Upper lobe of left lung (tissue), 6 donors: ENCODE results near the gene ACP6. TPM values are rescaled to one million over a fixed set of nuclear protein-coding genes. Genes with fewer than 3 reads are reported as not detected.
A peak's percentile ranks its signal among the peaks of the same experiment; 100 is the strongest.

Experiments used
- ATAC-seq, 2 donors: fragments of 200-7000 bp; cut with Tn5 transposase; one replicate each; pipeline ENCODE4 v1.9.1; 2022; ENCODE audit warnings: mild to moderate bottlenecking in 2 of 2, moderate library complexity in 2 of 2; ENCODE audit not compliant: low FRiP score in 2 of 2
- DNase-seq, 2 donors: peaks; one replicate each; pipeline ENCODE4 v3.0.0-alpha.2; 2019 to 2020
- H3K27ac ChIP-seq, 4 donors: fragments of 200-600 bp; sonication (generic); one replicate each; pipeline ENCODE4 v1.5.1; 2016 to 2019
- H3K27me3 ChIP-seq, 4 donors: fragments of 200-600 bp; sonication (generic); one replicate each; pipeline ENCODE4 v1.5.1; 2017 to 2019
- H3K36me3 ChIP-seq, 4 donors: fragments of 200-600 bp; sonication (generic); one replicate each; pipeline ENCODE4 v1.5.1; 2016 to 2019
- H3K4me1 ChIP-seq, 4 donors: fragments of 200-600 bp; sonication (generic); one replicate each; pipeline ENCODE4 v1.5.1; 2018 to 2019
- H3K4me3 ChIP-seq, 4 donors: fragments of 200-600 bp; sonication (generic); one replicate each; pipeline ENCODE4 v1.5.1; 2017 to 2019; ENCODE audit warnings: mild to moderate bottlenecking in 2 of 4, moderate library complexity in 1 of 4
- H3K9me3 ChIP-seq, 4 donors: fragments of 200-600 bp; sonication (generic); one replicate each; pipeline ENCODE4 v1.5.1; 2018 to 2019
- CTCF ChIP-seq, 6 experiments: fragments of 450-650 bp in 4 of 6; fragments of 200-600 bp in 2 of 6; sonication (generic) in 2 of 6; IDR thresholded peaks; one replicate each; pipeline ENCODE4 v1.5.1; 2016 to 2019; ENCODE audit warnings: antibody characterized with exemption in 6 of 6
- EP300 ChIP-seq, 4 donors: sonication (generic); formaldehyde crosslinking; IDR thresholded peaks; one replicate each; pipeline ENCODE4 v1.5.1; 2017; ENCODE audit warnings: antibody characterized with exemption in 4 of 4, control low read depth in 2 of 4
- POLR2A ChIP-seq, 4 donors: fragments of 450-650 bp; IDR thresholded peaks; one replicate each; pipeline ENCODE4 v1.5.1; 2016 to 2017; ENCODE audit warnings: antibody characterized with exemption in 4 of 4, mild to moderate bottlenecking in 2 of 4
- POLR2AphosphoS5 ChIP-seq, 2 donors: sonication (generic); formaldehyde crosslinking; IDR thresholded peaks; one replicate each; pipeline ENCODE4 v1.5.1; 2017; ENCODE audit warnings: antibody characterized with exemption in 2 of 2
- WGBS, 2 donors: methylation state at CpG; one replicate each; pipeline ENCODE4 v1.1.5; 2017 to 2018; 5-methylcytosine and 5-hydroxymethylcytosine counted together
- total RNA-seq, 6 donors: library from RNA; depleted of rRNA in 4 of 6; stranded (reverse); fragments of >200 nt in 4 of 6; gene quantifications; one replicate each; pipeline versions ENCODE4 v1.1.0 to v1.2.1, GENCODE V29; 2016 to 2021
- donor health status: DM: no; HTN: no; CAD: no; lungs with moderate emphysema.
- donor health status: DM: no; HTN: yes; CAD: no; lungs with severe emphysema.

ACP6 gene
- total RNA-seq, 6 donors from 2014 or later: 8.1 to 60.8 (median 21.6) TPM

GRCh38 chr1:147647796-147648633, 22.3 kb downstream of the ACP6 start:
- no peaks in the 10 kb centered on the region for H3K4me1 ChIP-seq
- H3K27ac ChIP-seq: peak overlapping the region in 3 of 4 donors; percentile 3 to 77 (median 67)
- ATAC-seq: peak in 1 of 2 donors; percentile 47
- 70 to 93% methylated on average over 7 to 12 of the region's 13 CpGs for WGBS, 2 donors
- no peaks in the 10 kb centered on the region for H3K9me3 ChIP-seq
- TF ChIP-seq EP300 (IDR thresholded peaks at IDR 0.05): no peak
- no peak for TF ChIP-seq POLR2AphosphoS5 (IDR thresholded peaks at IDR 0.05)
- no peak for TF ChIP-seq POLR2A (IDR thresholded peaks at IDR 0.05)
- peak; percentile 18 to 43 for DNase-seq
- H3K27me3 ChIP-seq: no peaks in the 10 kb centered on the region
- peaks cover 7 to 62% (median 25%) of the 10 kb centered on the region in 4 donors for H3K36me3 ChIP-seq
- H3K4me3 ChIP-seq: peak overlapping the region in 1 of 4 donors; percentile 8

GRCh38 chr1:147643974-147644373, 26.4 kb downstream of the ACP6 start:
- peaks cover 0 to 29% (median 4%) of the 10 kb centered on the region in 4 donors for H3K36me3 ChIP-seq
- ATAC-seq (no peak), DNase-seq (no peak)
- H3K27me3 ChIP-seq: no peaks in the 10 kb centered on the region
- TF ChIP-seq POLR2AphosphoS5 (IDR thresholded peaks at IDR 0.05): no peak
- TF ChIP-seq POLR2A (IDR thresholded peaks at IDR 0.05): no peak
- no peak for TF ChIP-seq EP300 (IDR thresholded peaks at IDR 0.05)
- TF ChIP-seq CTCF (IDR thresholded peaks at IDR 0.05): no peak
- H3K4me1 ChIP-seq: peaks cover 7 to 10% (median 7%) of the 10 kb centered on the region in 4 donors
- no peaks in the 10 kb centered on the region for H3K9me3 ChIP-seq
- H3K4me3 ChIP-seq: no peak overlapping the region
- WGBS, 2 donors: 91 to 92% methylated on average over 3 of the region's 3 CpGs
- no peak overlapping the region for H3K27ac ChIP-seq

- Histone ChIP-seq H3K9me3 (no peaks in the 10 kb centered on the region), H3K27me3 (no peaks in the 10 kb centered on the region), H3K4me1 (peaks cover 7 to 10% (median 7%) of the 10 kb centered on the region in 4 donors), H3K36me3 (peaks cover 0 to 15% (median 0%) of the 10 kb centered on the region in 4 donors), H3K4me3 (no peak overlapping the region), H3K27ac (no peak overlapping the region)
- TF ChIP-seq POLR2AphosphoS5 (IDR thresholded peaks at IDR 0.05) (no peak), CTCF (IDR thresholded peaks at IDR 0.05) (peak; percentile 45 to 81 (median 72))
- 64% methylated on average over 17 of the region's 17 CpGs for WGBS, 2 donors
- peak; percentile 46 to 49 for DNase-seq
- ATAC-seq: peak; percentile 76 to 84
Measured at GRCh38 chr1:147641695-147642592, 28.4 kb downstream of the ACP6 start.

GRCh38 chr1:147641291-147641690, 29.0 kb downstream of the ACP6 start:
- no peak overlapping the region for H3K4me3 ChIP-seq
- no peaks in the 10 kb centered on the region for H3K9me3 ChIP-seq
- peaks cover 7 to 10% (median 7%) of the 10 kb centered on the region in 4 donors for H3K4me1 ChIP-seq
- H3K27ac ChIP-seq: no peak overlapping the region
- ATAC-seq (no peak), DNase-seq (no peak)
- no peaks in the 10 kb centered on the region for H3K27me3 ChIP-seq
- TF ChIP-seq POLR2AphosphoS5 (IDR thresholded peaks at IDR 0.05): no peak
- no peak for TF ChIP-seq POLR2A (IDR thresholded peaks at IDR 0.05)
- no peak for TF ChIP-seq CTCF (IDR thresholded peaks at IDR 0.05)
- no peak for TF ChIP-seq EP300 (IDR thresholded peaks at IDR 0.05)
- 76 to 88% methylated on average over 8 of the region's 8 CpGs for WGBS, 2 donors
- peaks cover 0 to 15% (median 0%) of the 10 kb centered on the region in 4 donors for H3K36me3 ChIP-seq
